Endothelial cell of umbilical vein (primary cell): ENCODE results near the gene CLEC16A.

Source experiments
- CTCF ChIP-seq, 2 donors: IDR thresholded peaks; 1 replicate in 1 of 2; 2 replicates in 1 of 2; pipeline ENCODE4 v1.5.1; 2011; ENCODE audit warnings: low read length in 2 of 2, mild to moderate bottlenecking in 2 of 2, moderate library complexity in 2 of 2, control low read depth in 1 of 2, inconsistent platforms in 1 of 2, low read depth in 1 of 2; ENCODE audit not compliant: insufficient read depth in 1 of 2; ENCODE audit errors: extremely low read depth in 1 of 2
- EZH2 ChIP-seq: IDR thresholded peaks from 2 replicates; pipeline ENCODE4 v1.6.1; 2012; ENCODE audit warnings: borderline replicate concordance, low read depth, mild to moderate bottlenecking, moderate library complexity, low read length, inconsistent platforms; ENCODE audit not compliant: severe bottlenecking
- FOS ChIP-seq: IDR thresholded peaks from 2 replicates; pipeline ENCODE4 v1.6.1; 2011; ENCODE audit warnings: mild to moderate bottlenecking, low read length, moderate library complexity, borderline replicate concordance; ENCODE audit not compliant: insufficient read depth
- JUN ChIP-seq: IDR thresholded peaks from 2 replicates; pipeline ENCODE4 v1.6.1; 2011; ENCODE audit warnings: borderline replicate concordance, low read depth; ENCODE audit not compliant: insufficient read length, insufficient read depth
- MAX ChIP-seq: IDR thresholded peaks from 2 replicates; pipeline ENCODE4 v1.6.1; 2011; ENCODE audit not compliant: insufficient read depth, insufficient read length
- POLR2A ChIP-seq: IDR thresholded peaks from 2 replicates; pipeline ENCODE4 v1.6.1; 2012; ENCODE audit warnings: low read depth, mild to moderate bottlenecking, control low read depth, low read length
- POLR2AphosphoS5 ChIP-seq: IDR thresholded peaks from 2 replicates; pipeline ENCODE4 v1.6.1; 2012; ENCODE audit warnings: low read depth, mild to moderate bottlenecking, control low read depth, low read length, moderate library complexity; ENCODE audit not compliant: insufficient read depth

- TF ChIP-seq CTCF (IDR thresholded peaks at IDR 0.05; ENCODE audit: extremely low read depth in 1 of 2, insufficient read depth in 1 of 2, low read depth in 1 of 2, low read length in 2 of 2), result no peak
- TF ChIP-seq JUN, result no peak
- TF ChIP-seq POLR2A, result no peak
- TF ChIP-seq MAX, result no peak
- no peak for TF ChIP-seq EZH2
- TF ChIP-seq POLR2AphosphoS5, result no peak
- no peak for TF ChIP-seq FOS
These were observed 238.0 kb downstream of the CLEC16A start for GRCh38 chr16:11182411-11182810.
